ENCODE results near the gene PRKCQ.

Gene PRKCQ

DNA sequence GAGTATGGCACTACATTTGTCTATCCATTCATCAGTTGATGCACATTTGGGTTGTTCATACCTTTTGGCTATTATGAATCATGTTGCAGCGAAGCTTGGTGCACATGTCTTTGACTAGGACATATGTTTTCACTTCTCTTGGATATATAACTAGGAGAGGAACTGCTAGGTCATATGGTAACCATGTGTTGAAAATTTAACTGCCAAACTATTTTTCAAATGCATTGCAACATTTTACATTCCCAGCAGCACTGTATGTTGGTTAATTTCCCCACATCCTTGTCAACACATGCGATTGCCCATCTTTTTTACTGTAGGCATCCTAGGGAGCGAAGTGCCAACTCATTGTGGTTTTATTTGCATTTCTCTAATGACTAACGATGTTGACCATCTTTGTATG, 183.4 kb downstream of the PRKCQ start:
- H3K9me3 Mint-ChIP-seq = no peaks in the 10 kb centered on the region
- no peak overlapping the region for H3K4me3 Mint-ChIP-seq
- H3K27ac Mint-ChIP-seq = peak overlapping the region; percentile 15
- no peak for ATAC-seq (ENCODE audit: low read depth)
- no peak for DNase-seq (ENCODE audit: low spot score in 2 of 2)
- peaks cover 16% of the 10 kb centered on the region for H3K4me1 Mint-ChIP-seq
- no peaks in the 10 kb centered on the region for H3K27me3 Mint-ChIP-seq
- no peaks in the 10 kb centered on the region for H3K36me3 Mint-ChIP-seq

DNA sequence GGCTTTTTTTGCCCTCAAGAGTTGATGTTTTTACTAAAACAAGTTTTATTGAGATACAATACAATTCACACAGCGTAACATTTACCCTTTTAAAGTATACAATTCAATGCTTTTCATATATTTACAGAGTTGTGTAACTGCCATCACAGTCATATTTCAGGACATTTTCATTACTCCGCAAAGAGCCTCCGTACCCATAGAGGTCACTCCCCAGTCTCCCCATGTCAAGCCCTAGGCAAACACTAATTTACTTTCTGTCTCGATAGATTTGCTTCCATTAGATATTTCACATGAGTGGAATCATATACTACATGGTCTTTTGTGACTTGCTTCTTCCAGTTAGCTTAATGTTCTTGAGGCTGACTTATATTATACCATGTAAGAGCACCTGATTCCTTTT, 183.8 kb downstream of the PRKCQ start:
- Mint-ChIP-seq H3K9me3 (no peaks in the 10 kb centered on the region), H3K27ac (peak overlapping the region; percentile 15), H3K36me3 (no peaks in the 10 kb centered on the region), H3K4me3 (no peak overlapping the region), H3K27me3 (no peaks in the 10 kb centered on the region), H3K4me1 (peaks cover 14% of the 10 kb centered on the region)
- ATAC-seq (ENCODE audit: low read depth) = no peak
- DNase-seq (ENCODE audit: low spot score in 2 of 2) = no peak

DNA sequence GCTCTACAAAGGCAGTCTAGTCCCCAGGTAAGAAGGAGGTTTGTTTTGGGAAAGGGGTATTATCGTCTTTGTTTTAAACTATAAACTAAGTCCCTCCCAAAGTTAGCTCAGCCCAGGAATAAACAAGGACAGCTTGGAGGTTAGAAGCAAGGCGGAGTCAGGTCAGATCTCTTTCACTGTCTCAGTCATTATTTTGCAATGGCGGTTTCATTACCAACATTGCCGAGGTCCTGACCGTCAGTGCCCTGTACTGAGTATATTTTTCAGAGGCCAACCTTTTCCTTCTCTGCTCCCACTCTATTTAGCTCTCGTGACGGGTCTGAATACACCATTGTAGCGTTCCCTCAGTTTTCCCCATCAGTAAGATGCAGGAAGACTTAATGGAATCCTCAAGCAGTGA, 184.5 kb downstream of the PRKCQ start:
- Mint-ChIP-seq H3K9me3 (peaks cover 3% of the 10 kb centered on the region), H3K27me3 (no peaks in the 10 kb centered on the region), H3K4me3 (no peak overlapping the region), H3K36me3 (peaks cover 3% of the 10 kb centered on the region), H3K27ac (no peak overlapping the region), H3K4me1 (peaks cover 10% of the 10 kb centered on the region)
- DNase-seq (ENCODE audit: low spot score in 2 of 2) (no peak), ATAC-seq (ENCODE audit: low read depth) (no peak)

DNA sequence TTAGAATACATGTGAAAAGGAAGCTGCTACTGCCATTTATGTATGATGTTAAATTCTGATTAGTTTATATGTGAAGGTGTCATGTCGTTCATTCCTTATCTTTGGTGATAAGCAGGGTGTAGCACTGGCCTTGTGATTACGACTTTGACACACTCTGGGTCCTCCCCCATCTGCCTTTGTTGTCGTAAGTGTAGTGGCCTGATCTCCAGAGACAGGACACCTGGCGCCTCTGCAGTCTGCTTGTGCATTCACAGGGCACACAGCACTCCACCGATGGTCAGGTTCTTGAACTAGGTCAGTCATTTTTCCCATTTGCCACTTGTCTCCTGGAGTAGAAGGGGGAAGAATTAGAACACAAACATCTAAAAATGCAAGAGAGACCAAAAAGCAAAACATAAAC, 186.0 kb downstream of the PRKCQ start:
- DNase-seq (ENCODE audit: low spot score in 2 of 2) (no peak), ATAC-seq (ENCODE audit: low read depth) (no peak)
- Mint-ChIP-seq H3K27ac (no peak overlapping the region), H3K27me3 (no peaks in the 10 kb centered on the region), H3K36me3 (peaks cover 8% of the 10 kb centered on the region), H3K4me1 (no peaks in the 10 kb centered on the region), H3K4me3 (no peak overlapping the region), H3K9me3 (peaks cover 11% of the 10 kb centered on the region)

DNA sequence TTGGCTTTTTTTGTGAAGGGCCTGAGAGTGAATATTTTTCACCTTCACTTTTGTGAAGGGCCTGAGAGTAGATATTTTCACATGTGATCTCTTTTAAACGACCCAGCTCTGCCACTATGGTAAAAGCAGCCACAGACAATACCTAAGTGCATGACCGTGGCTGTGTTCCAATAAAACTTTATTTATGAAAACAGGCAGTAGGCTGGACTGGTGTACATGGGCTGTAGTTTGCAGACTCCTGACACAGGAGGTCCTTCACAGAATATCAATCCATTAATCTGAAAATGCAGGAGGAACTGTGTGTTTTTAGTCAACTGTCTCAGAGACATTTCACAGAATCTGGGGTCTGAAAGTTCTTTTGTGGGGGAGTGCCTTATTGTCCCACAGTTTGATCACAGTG, 186.9 kb downstream of the PRKCQ start:
- peaks cover 11% of the 10 kb centered on the region for H3K9me3 Mint-ChIP-seq
- no peak overlapping the region for H3K27ac Mint-ChIP-seq
- ATAC-seq (ENCODE audit: low read depth) (no peak), DNase-seq (ENCODE audit: low spot score in 2 of 2) (no peak)
- H3K36me3 Mint-ChIP-seq = peaks cover 8% of the 10 kb centered on the region
- H3K4me1 Mint-ChIP-seq = no peaks in the 10 kb centered on the region
- no peaks in the 10 kb centered on the region for H3K27me3 Mint-ChIP-seq
- H3K4me3 Mint-ChIP-seq = no peak overlapping the region

DNA sequence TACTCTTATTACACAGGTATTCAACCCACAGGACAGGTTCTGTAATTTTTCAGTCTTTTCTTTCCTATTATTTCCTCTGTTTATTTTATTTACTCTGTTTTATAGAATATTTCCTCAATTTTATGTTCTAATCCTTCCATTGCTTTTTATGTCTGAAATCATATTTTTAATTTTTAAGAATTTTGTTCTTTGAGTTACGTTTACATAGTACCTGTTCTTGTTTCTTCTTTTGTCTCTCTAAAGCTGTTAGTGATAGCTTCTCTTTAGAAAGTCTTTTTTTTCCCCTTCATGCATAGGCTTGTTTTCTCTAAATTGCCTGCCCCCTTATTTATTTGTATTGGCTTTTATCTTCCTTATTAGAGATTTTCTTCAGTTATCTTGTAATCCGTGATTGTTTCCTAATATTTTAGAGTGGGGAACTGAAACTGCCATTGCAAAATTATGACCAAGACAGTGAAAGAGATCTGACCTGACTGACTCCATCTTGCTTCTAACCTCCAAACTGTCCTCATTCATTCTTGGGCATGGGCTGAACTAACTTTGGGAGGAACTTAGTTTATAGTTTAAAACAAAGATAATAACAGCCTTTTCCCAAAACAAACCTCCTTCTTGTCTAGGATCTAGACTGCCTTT, 189.7 kb downstream of the PRKCQ start:
- Mint-ChIP-seq H3K4me1 (peaks cover 6% of the 10 kb centered on the region), H3K27ac (no peak overlapping the region), H3K9me3 (peaks cover 13% of the 10 kb centered on the region), H3K27me3 (no peaks in the 10 kb centered on the region), H3K36me3 (peaks cover 8% of the 10 kb centered on the region), H3K4me3 (no peak overlapping the region)
- ATAC-seq (ENCODE audit: low read depth) (no peak), DNase-seq (ENCODE audit: low spot score in 2 of 2) (no peak)

DNA sequence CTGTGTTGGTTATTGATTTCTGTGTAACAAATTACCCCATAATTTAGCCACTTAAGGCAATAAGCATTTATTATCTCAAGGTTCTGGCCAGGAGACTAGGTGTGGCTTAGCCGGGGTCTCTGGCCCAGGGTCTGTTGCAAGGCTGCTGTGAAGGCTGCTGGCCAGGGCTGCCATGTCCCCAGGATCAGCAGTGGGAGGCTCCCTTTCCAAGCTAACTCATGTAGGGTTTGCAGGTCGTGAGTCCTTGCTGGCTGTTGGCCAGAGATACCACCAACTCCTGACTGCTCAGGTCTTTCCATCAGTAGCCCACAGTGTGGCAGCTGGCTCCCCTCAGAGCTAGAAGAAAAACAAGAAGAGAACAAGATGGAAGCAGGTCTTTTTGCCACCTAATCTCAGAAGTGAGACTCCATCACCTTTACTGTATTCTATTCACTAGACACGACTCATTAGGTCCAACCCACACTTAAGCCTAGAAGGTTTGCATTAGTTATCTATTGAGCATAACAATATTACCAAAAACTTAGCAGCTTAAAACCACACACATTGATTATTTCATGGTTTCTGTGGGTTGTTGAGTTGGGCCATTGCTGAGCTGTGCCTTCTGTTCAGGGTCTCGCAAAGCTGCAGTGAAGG, 191.7 kb downstream of the PRKCQ start:
- H3K4me1 Mint-ChIP-seq = peaks cover 6% of the 10 kb centered on the region
- H3K27ac Mint-ChIP-seq = no peak overlapping the region
- peaks cover 13% of the 10 kb centered on the region for H3K9me3 Mint-ChIP-seq
- H3K36me3 Mint-ChIP-seq = peaks cover 8% of the 10 kb centered on the region
- H3K4me3 Mint-ChIP-seq = no peak overlapping the region
- ATAC-seq (ENCODE audit: low read depth) (no peak), DNase-seq (ENCODE audit: low spot score in 2 of 2) (no peak)
- H3K27me3 Mint-ChIP-seq = no peaks in the 10 kb centered on the region

DNA sequence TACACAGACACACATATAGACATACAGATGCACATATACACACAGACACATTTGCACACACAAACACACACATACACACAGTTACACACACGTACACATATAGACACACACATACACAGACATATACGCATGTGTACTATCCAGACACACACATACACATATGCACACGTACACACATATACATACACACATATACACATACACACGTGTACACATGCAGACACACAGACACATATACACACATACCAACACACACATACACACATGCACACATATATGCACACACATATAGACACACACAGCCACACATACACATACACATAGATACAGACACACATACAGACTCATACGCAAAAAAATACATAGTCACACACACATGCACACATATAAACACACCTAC, 193.1 kb downstream of the PRKCQ start:
- no peak for ATAC-seq (ENCODE audit: low read depth)
- peaks cover 8% of the 10 kb centered on the region for H3K36me3 Mint-ChIP-seq
- H3K27me3 Mint-ChIP-seq = no peaks in the 10 kb centered on the region
- no peak overlapping the region for H3K27ac Mint-ChIP-seq
- no peak for DNase-seq (ENCODE audit: low spot score in 2 of 2)
- H3K9me3 Mint-ChIP-seq = peaks cover 13% of the 10 kb centered on the region
- no peak overlapping the region for H3K4me3 Mint-ChIP-seq
- H3K4me1 Mint-ChIP-seq = peaks cover 13% of the 10 kb centered on the region

DNA sequence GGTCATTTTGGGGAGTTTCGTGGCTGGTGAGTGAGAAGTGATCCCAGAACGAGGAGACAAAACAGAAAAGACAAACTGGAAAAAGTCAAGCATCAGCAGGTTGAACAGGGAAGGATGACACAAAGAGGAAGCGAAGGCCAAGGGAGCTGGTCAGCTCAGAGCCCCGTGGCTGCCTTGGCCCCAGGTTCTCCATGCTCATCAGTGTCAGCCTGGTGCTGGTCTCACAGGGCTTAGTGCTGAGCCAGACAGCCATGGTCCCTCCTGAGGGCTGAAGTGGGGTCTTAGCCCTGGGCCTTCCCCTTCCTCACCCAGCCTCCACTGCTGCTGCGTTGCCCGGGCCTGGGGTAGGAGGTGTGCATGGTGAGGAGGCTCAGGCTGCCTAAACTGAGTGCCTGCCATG, 193.7 kb downstream of the PRKCQ start:
- peaks cover 13% of the 10 kb centered on the region for H3K9me3 Mint-ChIP-seq
- H3K4me1 Mint-ChIP-seq = peaks cover 16% of the 10 kb centered on the region
- DNase-seq (ENCODE audit: low spot score in 2 of 2) (no peak), ATAC-seq (ENCODE audit: low read depth) (no peak)
- no peak overlapping the region for H3K27ac Mint-ChIP-seq
- no peak overlapping the region for H3K4me3 Mint-ChIP-seq
- H3K36me3 Mint-ChIP-seq = peaks cover 8% of the 10 kb centered on the region
- no peaks in the 10 kb centered on the region for H3K27me3 Mint-ChIP-seq

DNA sequence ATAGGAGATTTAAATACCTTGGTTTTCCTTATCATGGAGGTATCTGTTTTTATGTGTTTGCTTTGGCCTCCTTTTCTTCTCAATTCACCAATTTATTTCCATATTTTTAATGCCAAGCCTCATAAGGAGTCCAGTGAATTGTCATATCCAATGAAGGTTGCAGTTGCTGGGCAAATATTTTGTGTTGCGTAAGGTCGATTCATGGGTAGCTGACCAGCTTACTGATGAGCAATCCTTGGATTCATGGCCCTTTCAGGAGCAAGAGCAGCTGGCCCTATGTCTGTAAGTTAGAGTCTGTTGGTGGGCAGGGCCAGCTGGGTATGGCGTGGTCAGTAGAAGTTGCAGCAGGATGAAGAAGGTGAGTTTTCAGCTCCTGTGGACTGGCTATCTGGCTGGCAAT, 194.4 kb downstream of the PRKCQ start:
- DNase-seq (ENCODE audit: low spot score in 2 of 2) (no peak), ATAC-seq (ENCODE audit: low read depth) (no peak)
- Mint-ChIP-seq H3K36me3 (peaks cover 10% of the 10 kb centered on the region), H3K9me3 (peaks cover 15% of the 10 kb centered on the region), H3K4me3 (no peak overlapping the region), H3K4me1 (peaks cover 21% of the 10 kb centered on the region), H3K27ac (no peak overlapping the region), H3K27me3 (no peaks in the 10 kb centered on the region)

DNA sequence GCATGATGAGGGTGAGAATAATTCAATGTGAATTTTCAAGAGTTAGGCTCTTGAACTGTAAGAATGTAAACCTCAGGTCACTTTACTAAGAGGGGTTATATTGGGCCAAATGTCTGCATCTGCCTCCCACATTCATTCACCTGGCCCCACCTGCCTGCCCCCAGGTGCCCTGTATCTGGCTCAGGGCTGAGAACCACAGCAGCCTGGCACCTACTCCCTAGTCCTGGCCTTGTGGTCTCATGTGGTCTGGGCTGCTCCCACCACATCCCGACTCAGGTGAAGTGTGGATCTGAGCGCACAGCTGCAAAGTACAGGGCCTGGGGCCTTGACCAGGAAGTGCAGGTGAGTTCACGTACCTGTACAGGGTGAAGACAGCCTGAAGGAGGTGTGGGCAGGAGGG, 195.2 kb downstream of the PRKCQ start:
- Mint-ChIP-seq H3K4me1 (peaks cover 21% of the 10 kb centered on the region), H3K27ac (no peak overlapping the region), H3K36me3 (peaks cover 8% of the 10 kb centered on the region), H3K27me3 (no peaks in the 10 kb centered on the region), H3K4me3 (no peak overlapping the region), H3K9me3 (peaks cover 13% of the 10 kb centered on the region)
- DNase-seq (ENCODE audit: low spot score in 2 of 2) (no peak), ATAC-seq (ENCODE audit: low read depth) (no peak)

DNA sequence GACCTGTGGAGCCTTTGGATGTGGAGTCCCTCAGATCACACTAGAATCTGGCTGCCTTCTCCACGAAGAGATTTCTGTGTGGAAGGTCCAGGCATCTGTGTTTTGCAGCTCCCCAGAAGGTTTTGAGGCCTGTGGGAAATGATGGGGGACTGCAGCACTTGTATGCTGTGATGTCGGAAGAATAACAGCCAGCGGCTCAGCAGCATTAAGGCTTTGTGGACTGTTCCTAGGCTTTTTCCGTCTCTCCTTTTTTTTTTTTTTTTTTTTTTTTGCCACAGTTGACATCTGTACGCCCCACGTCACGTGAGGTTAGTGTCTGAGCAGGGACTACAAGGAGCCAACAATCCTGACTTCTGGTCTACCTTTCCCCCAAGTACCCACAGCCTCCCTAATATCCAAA, 196.0 kb downstream of the PRKCQ start:
- Mint-ChIP-seq H3K36me3 (peaks cover 6% of the 10 kb centered on the region), H3K4me3 (no peak overlapping the region), H3K27me3 (no peaks in the 10 kb centered on the region), H3K9me3 (peaks cover 7% of the 10 kb centered on the region), H3K4me1 (peaks cover 21% of the 10 kb centered on the region), H3K27ac (no peak overlapping the region)
- DNase-seq (ENCODE audit: low spot score in 2 of 2) (no peak), ATAC-seq (ENCODE audit: low read depth) (no peak)

DNA sequence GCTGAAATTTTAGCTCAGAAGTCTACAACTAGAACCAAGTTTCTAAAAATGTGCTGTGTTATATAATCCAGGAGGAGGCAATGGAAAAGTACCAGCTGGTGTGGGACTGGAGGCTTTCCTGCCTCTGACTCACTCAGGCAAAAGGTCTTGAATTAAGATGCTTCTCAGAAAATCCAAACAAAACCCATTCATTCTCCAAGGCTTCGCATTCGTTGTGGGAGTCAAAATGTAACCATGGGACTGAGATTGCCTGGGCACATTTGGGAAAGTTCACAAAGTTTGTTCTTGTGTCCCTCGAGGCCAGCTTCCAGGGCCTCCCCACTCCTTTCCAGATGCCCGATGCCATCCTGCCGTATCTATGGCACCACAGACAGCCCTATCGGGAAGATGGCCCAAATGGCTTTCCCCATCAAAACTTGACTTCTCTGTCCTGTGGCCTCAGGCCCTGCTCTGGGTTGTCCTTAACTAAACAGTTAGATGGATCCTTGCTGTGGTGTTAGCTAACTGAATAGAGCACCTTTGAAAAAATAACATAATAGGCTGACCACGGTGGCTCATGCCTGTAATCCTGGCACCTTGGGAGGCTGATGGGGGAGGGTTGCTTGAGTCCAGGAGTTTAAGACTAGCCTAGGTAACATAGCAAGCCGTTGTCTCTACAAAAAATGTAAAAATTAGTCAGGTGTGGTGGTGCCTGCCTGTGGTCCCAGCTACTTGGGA, 196.8 kb downstream of the PRKCQ start:
- no peak overlapping the region for H3K4me3 Mint-ChIP-seq
- H3K27ac Mint-ChIP-seq = no peak overlapping the region
- DNase-seq (ENCODE audit: low spot score in 2 of 2) = no peak
- peaks cover 6% of the 10 kb centered on the region for H3K36me3 Mint-ChIP-seq
- H3K27me3 Mint-ChIP-seq = no peaks in the 10 kb centered on the region
- peaks cover 21% of the 10 kb centered on the region for H3K4me1 Mint-ChIP-seq
- no peak for ATAC-seq (ENCODE audit: low read depth)
- peaks cover 7% of the 10 kb centered on the region for H3K9me3 Mint-ChIP-seq

DNA sequence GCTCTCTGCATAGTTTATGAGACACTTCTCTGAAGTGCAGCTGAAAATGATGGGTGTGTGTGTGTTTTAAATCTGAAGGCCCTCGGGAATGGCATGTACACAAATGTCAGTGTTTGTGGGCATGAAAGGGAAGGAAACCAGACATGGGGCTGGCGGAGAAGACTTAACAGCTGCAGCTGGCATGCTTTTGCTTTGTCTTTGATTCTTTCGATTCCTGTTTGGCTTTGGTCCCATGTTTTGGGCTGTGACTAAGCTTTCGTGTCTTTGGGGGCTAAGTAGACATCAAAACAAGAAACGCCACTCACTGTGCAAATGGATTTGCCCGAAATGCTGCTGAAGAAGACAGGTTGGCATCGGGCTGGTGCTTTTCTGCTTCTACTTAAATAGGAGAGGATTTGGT, 198.0 kb downstream of the PRKCQ start:
- Mint-ChIP-seq H3K36me3 (peaks cover 6% of the 10 kb centered on the region), H3K27ac (peak overlapping the region; percentile 17), H3K27me3 (no peaks in the 10 kb centered on the region), H3K4me3 (peak overlapping the region; percentile 49), H3K4me1 (peaks cover 20% of the 10 kb centered on the region), H3K9me3 (peaks cover 5% of the 10 kb centered on the region)
- ATAC-seq (ENCODE audit: low read depth) (peak; percentile 96), DNase-seq (ENCODE audit: low spot score in 2 of 2) (peak in 1 of 2 donors; percentile 39)

Measured in memory B cell (primary cell).